Endothelial cell of umbilical vein (primary cell): ENCODE results near the gene GPR107. TPM values are rescaled to one million over a fixed set of nuclear protein-coding genes. Genes with fewer than 3 reads are reported as not detected.

Experiments
- BruUV-seq: library from RNA; stranded (reverse); fragments of 400-500 nt; replicated peaks from 2 replicates; lab custom pipeline; 2021; lab: Mats Ljungman, UMichigan
- CTCF ChIA-PET: fragments of 300-600, 350-600 bp; sonication (Branson Sonifier 250); formaldehyde crosslinking; loops from one replicate; lab custom pipeline; 2021; ENCODE audit warnings: antibody characterized with exemption, inconsistent platforms; lab: Charles Lee
- POLR2A ChIA-PET: fragments of 300-600, 350-600 bp; sonication (Branson Sonifier 250); formaldehyde crosslinking; loops from one replicate; lab custom pipeline; 2021; ENCODE audit warnings: antibody characterized with exemption, inconsistent platforms; lab: Charles Lee
- DNase-seq: peaks from one replicate; pipeline ENCODE4 v3.0.0-alpha.2; 2011; ENCODE audit warnings: low read depth, low spot score
- FAIRE-seq: peaks from 2 replicates; lab custom pipeline; 2011; peaks lifted over from hg19 to GRCh38; lab: Jason Lieb, UNC
- H2AFZ ChIP-seq: 2 replicates; pipeline ENCODE4 v1.6.0; 2012; ENCODE audit warnings: low read depth, low read length, control low read depth, inconsistent platforms
- H3K27ac ChIP-seq: 2 replicates; pipeline ENCODE4 v1.5.1; 2011; ENCODE audit warnings: low read depth, mild to moderate bottlenecking, control low read depth, low read length, moderate library complexity; ENCODE audit not compliant: insufficient read depth
- H3K27me3 ChIP-seq, 2 experiments: 2 replicates each; pipeline versions ENCODE4 v1.6.0 to v1.6.1; 2011; ENCODE audit warnings: low read length in 2 of 2, mixed read lengths in 1 of 2; ENCODE audit not compliant: control insufficient read depth in 2 of 2, insufficient read depth in 2 of 2
- H3K36me3 ChIP-seq, 2 experiments: 2 replicates in 1 of 2; 3 replicates in 1 of 2; pipeline ENCODE4 v1.5.1; 2011; ENCODE audit warnings: low read length in 2 of 2, mild to moderate bottlenecking in 1 of 2, moderate library complexity in 1 of 2; ENCODE audit not compliant: control insufficient read depth in 2 of 2, insufficient read depth in 2 of 2; ENCODE audit errors: extremely low read depth in 1 of 2
- H3K4me1 ChIP-seq: 3 replicates; pipeline ENCODE4 v1.5.1; 2011; ENCODE audit warnings: mild to moderate bottlenecking, low read length; ENCODE audit not compliant: control insufficient read depth, insufficient read depth; ENCODE audit errors: extremely low read depth
- H3K4me2 ChIP-seq: 2 replicates; pipeline ENCODE4 v1.6.1; 2011; ENCODE audit warnings: low read length, control low read depth, mixed read lengths; ENCODE audit not compliant: insufficient read depth
- H3K4me3 ChIP-seq, 3 experiments: fragments of 200-600 bp in 1 of 3; sonication (generic), shearing (Covaris generic) in 1 of 3; replicated peaks in 1 of 3; 2 replicates each; pipeline ENCODE4 v1.5.1; 2011 to 2016; ENCODE audit warnings: control low read depth in 3 of 3, low read length in 3 of 3, mild to moderate bottlenecking in 2 of 3, inconsistent platforms in 1 of 3, low read depth in 1 of 3, moderate library complexity in 1 of 3; ENCODE audit not compliant: insufficient read depth in 1 of 3
- H3K79me2 ChIP-seq: 2 replicates; pipeline ENCODE4 v1.6.0; 2012; ENCODE audit warnings: low read length, inconsistent platforms; ENCODE audit not compliant: control insufficient read depth, insufficient read depth
- H3K9ac ChIP-seq: replicated peaks from 2 replicates; pipeline ENCODE3; 2011; ENCODE audit warnings: low read length, control low read depth; ENCODE audit not compliant: insufficient read depth; ENCODE audit errors: extremely low read depth
- H3K9me1 ChIP-seq: replicated peaks from 3 replicates; pipeline ENCODE4 v1.6.0; 2011; ENCODE audit warnings: mild to moderate bottlenecking, low read length; ENCODE audit not compliant: control insufficient read depth, insufficient read depth; ENCODE audit errors: extremely low read depth
- H3K9me3 ChIP-seq: replicated peaks from 2 replicates; pipeline ENCODE4 v1.5.1; 2012; ENCODE audit warnings: low read length, inconsistent platforms; ENCODE audit not compliant: control insufficient read depth, insufficient read depth
- H4K20me1 ChIP-seq: replicated peaks from 2 replicates; pipeline ENCODE3; 2011; ENCODE audit warnings: mild to moderate bottlenecking, low read length; ENCODE audit not compliant: control insufficient read depth, insufficient read depth; ENCODE audit errors: extremely low read depth
- EZH2 ChIP-seq: IDR thresholded peaks from 2 replicates; pipeline ENCODE4 v1.6.1; 2012; ENCODE audit warnings: borderline replicate concordance, low read depth, mild to moderate bottlenecking, moderate library complexity, low read length, inconsistent platforms; ENCODE audit not compliant: severe bottlenecking
- FOS ChIP-seq: IDR thresholded peaks from 2 replicates; pipeline ENCODE4 v1.6.1; 2011; ENCODE audit warnings: mild to moderate bottlenecking, low read length, moderate library complexity, borderline replicate concordance; ENCODE audit not compliant: insufficient read depth
- GATA2 ChIP-seq: IDR thresholded peaks from 2 replicates; pipeline ENCODE4 v1.7.0; 2011; ENCODE audit warnings: low read depth, mild to moderate bottlenecking, moderate library complexity, mixed read lengths, low read length; ENCODE audit not compliant: insufficient read length, insufficient read depth
- JUN ChIP-seq: IDR thresholded peaks from 2 replicates; pipeline ENCODE4 v1.6.1; 2011; ENCODE audit warnings: borderline replicate concordance, low read depth; ENCODE audit not compliant: insufficient read length, insufficient read depth
- MYC ChIP-seq: IDR thresholded peaks from one replicate; pipeline ENCODE4 v1.6.1; 2011; ENCODE audit warnings: mild to moderate bottlenecking, low read depth, low read length
- POLR2A ChIP-seq: IDR thresholded peaks from 2 replicates; pipeline ENCODE4 v1.6.1; 2012; ENCODE audit warnings: low read depth, mild to moderate bottlenecking, control low read depth, low read length
- POLR2AphosphoS5 ChIP-seq: IDR thresholded peaks from 2 replicates; pipeline ENCODE4 v1.6.1; 2012; ENCODE audit warnings: low read depth, mild to moderate bottlenecking, control low read depth, low read length, moderate library complexity; ENCODE audit not compliant: insufficient read depth
- dilution Hi-C: fragments of 300-500 bp; cut with MboI; formaldehyde crosslinking; loops from one replicate; pipeline ENCODE4 v1.15.0; 2019; ENCODE audit warnings: low sequenced_read_pairs; ENCODE audit not compliant: extremely low pct_ligation_motif_present
- intact Hi-C: fragments of 100-400 bp; cut with micrococcal nuclease; formaldehyde crosslinking; loops from one replicate; pipeline ENCODE4 v1.10.0; 2022
- polyA plus RNA-seq, 4 experiments: library from polyadenylated mRNA; depleted of rRNA in 3 of 4; stranded (reverse) in 3 of 4; unstranded in 1 of 4; fragments of >200 nt; gene quantifications; 2 replicates each; pipeline versions ENCODE4 v1.2.1 to v1.2.3, GENCODE V29; 2011 to 2012; ENCODE audit warnings: missing spikeins in 1 of 4
- total RNA-seq: library from RNA; stranded (reverse); gene quantifications from 2 replicates; pipeline ENCODE4 v1.2.3, GENCODE V29; 2021
- TF ChIP-seq, protein P1 (sequence below): IDR thresholded peaks from 2 replicates; pipeline ENCODE4 v1.6.1; 2011; ENCODE audit not compliant: insufficient read depth, insufficient read length
- TF ChIP-seq, protein P2 (sequence below), 2 donors: IDR thresholded peaks; 1 replicate in 1 of 2; 2 replicates in 1 of 2; pipeline ENCODE4 v1.5.1; 2011; ENCODE audit warnings: low read length in 2 of 2, mild to moderate bottlenecking in 2 of 2, moderate library complexity in 2 of 2, control low read depth in 1 of 2, inconsistent platforms in 1 of 2, low read depth in 1 of 2; ENCODE audit not compliant: insufficient read depth in 1 of 2; ENCODE audit errors: extremely low read depth in 1 of 2

The GPR107 gene
- total and polyA plus RNA-seq, 2 donors (not counting 3 experiments of a cell fraction or from before 2014, with no cell fraction given), result 27.2 to 38.9 TPM

DNA sequence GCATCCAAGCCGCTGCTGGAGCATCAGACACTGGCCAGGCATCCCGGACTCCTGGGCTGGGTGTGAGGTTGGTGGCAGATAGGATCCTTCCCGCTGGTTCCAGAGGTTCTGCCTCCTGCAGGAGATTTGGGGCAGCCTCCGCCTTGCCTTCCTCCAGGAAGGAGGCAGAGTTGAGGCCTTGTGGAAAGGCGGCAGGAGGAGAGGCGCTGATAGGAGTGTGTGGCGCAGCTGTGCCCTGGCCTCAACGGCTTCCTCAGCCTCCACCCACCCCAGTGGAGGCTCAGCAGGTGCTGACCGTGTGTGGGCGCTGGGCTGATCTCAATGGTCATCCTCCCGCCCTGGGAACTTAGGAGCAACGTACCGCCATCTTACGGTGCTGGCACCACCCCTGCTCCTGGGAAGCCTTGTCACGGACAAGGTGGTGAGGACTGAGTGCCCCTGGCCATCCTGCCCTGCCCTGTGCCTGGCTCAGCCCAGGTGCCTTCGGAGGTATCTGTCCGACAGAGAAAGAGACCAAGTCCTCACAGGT lies 128.7 kb downstream of the GPR107 start:
- peaks cover 78% of the 10 kb centered on the region for H3K79me2 ChIP-seq
- no peaks in the 10 kb centered on the region for H3K4me1 ChIP-seq
- H3K27me3 ChIP-seq, result no peaks in the 10 kb centered on the region
- no peaks in the 10 kb centered on the region for H3K36me3 ChIP-seq
- dilution Hi-C loops (no loop called here), intact Hi-C loops (no loop called here)
- no peak overlapping the region for H3K4me2 ChIP-seq
- no peaks in the 10 kb centered on the region for H3K9me3 ChIP-seq
- CTCF ChIA-PET, result interaction anchor here (1.1 kb wide), 1 partner anchor 8 kb away, joined by 4 read pairs; no protein-coding TSS in a partner anchor
- no TSS peak for BruUV-seq
- no peak overlapping the region for H3K4me3 ChIP-seq
- no peaks in the 10 kb centered on the region for H4K20me1 ChIP-seq
- H2AFZ ChIP-seq, result no peak overlapping the region
- H3K27ac ChIP-seq, result no peak overlapping the region
- POLR2A ChIA-PET, result no interaction called here
- H3K9me1 ChIP-seq, result no peaks in the 10 kb centered on the region
- TF ChIP-seq POLR2AphosphoS5 (no peak), MYC (no peak), FOS (no peak), POLR2A (no peak), JUN (no peak), GATA2 (no peak), EZH2 (no peak)
- TF ChIP-seq, protein P1, sequence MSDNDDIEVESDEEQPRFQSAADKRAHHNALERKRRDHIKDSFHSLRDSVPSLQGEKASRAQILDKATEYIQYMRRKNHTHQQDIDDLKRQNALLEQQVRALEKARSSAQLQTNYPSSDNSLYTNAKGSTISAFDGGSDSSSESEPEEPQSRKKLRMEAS, result no peak
- TF ChIP-seq, protein P2, sequence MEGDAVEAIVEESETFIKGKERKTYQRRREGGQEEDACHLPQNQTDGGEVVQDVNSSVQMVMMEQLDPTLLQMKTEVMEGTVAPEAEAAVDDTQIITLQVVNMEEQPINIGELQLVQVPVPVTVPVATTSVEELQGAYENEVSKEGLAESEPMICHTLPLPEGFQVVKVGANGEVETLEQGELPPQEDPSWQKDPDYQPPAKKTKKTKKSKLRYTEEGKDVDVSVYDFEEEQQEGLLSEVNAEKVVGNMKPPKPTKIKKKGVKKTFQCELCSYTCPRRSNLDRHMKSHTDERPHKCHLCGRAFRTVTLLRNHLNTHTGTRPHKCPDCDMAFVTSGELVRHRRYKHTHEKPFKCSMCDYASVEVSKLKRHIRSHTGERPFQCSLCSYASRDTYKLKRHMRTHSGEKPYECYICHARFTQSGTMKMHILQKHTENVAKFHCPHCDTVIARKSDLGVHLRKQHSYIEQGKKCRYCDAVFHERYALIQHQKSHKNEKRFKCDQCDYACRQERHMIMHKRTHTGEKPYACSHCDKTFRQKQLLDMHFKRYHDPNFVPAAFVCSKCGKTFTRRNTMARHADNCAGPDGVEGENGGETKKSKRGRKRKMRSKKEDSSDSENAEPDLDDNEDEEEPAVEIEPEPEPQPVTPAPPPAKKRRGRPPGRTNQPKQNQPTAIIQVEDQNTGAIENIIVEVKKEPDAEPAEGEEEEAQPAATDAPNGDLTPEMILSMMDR (IDR thresholded peaks at IDR 0.05; ENCODE audit: extremely low read depth in 1 of 2, insufficient read depth in 1 of 2, low read depth in 1 of 2, low read length in 2 of 2), result no peak
- no peak overlapping the region for H3K9ac ChIP-seq
- DNase-seq, result no peak
- FAIRE-seq, result no peak
